Measurements from ENCODE around the gene ADAM22.

The ADAM22 gene

GRCh38 chr7:88203401-88203800 lies 269.4 kb downstream of the ADAM22 start:
- no peak overlapping the region for H3K9ac ChIP-seq
- no peaks in the 10 kb centered on the region for H3K27me3 ChIP-seq (ENCODE audit: insufficient read depth, low read depth)
- H3K4me3 ChIP-seq (IDR thresholded peaks at IDR 0.05; ENCODE audit: insufficient read depth, low read depth, low read length): no peak overlapping the region
- no peak overlapping the region for H3K4me2 ChIP-seq
- H4K20me1 ChIP-seq (ENCODE audit: insufficient read depth): no peaks in the 10 kb centered on the region; the same call in 1 of the 2 replicates
- no peak for TF ChIP-seq CTCF (conservative IDR thresholded peaks at IDR 0.05; ENCODE audit: low read depth, low read length)
- H3K79me2 ChIP-seq (ENCODE audit: insufficient read depth, low read depth): 0 out of 2 replicates have a peak, but pooled peaks cover 1% of the 10 kb centered on the region
- H3K4me1 ChIP-seq (ENCODE audit: low read depth, poor library complexity, severe bottlenecking): peaks cover 52% of the 10 kb centered on the region
- no peak overlapping the region for H2AFZ ChIP-seq (ENCODE audit: low read depth)
- no peak overlapping the region for H3K27ac ChIP-seq
- peaks cover 13% of the 10 kb centered on the region; the same call in 1 of the 2 replicates for H3K36me3 ChIP-seq (ENCODE audit: insufficient read depth)

GRCh38 chr7:88204525-88205110 lies 270.6 kb downstream of the ADAM22 start:
- Histone ChIP-seq H3K4me1 (ENCODE audit: low read depth, poor library complexity, severe bottlenecking) (peaks cover 62% of the 10 kb centered on the region), H3K9ac (no peak overlapping the region), H4K20me1 (ENCODE audit: insufficient read depth) (no peaks in the 10 kb centered on the region), H3K27ac (peak overlapping the region; percentile 4; the same call in 1 of the 2 replicates), H2AFZ (ENCODE audit: low read depth) (no peak overlapping the region), H3K79me2 (ENCODE audit: insufficient read depth, low read depth) (0 out of 2 replicates have a peak, but pooled peaks cover 5% of the 10 kb centered on the region), H3K27me3 (ENCODE audit: insufficient read depth, low read depth) (no peaks in the 10 kb centered on the region), H3K4me2 (no peak overlapping the region), H3K4me3 (IDR thresholded peaks at IDR 0.05; ENCODE audit: insufficient read depth, low read depth, low read length) (no peak overlapping the region), H3K36me3 (ENCODE audit: insufficient read depth) (peaks cover 13% of the 10 kb centered on the region; the same call in 1 of the 2 replicates)
- TF ChIP-seq CTCF (conservative IDR thresholded peaks at IDR 0.05; ENCODE audit: low read depth, low read length): no peak

GRCh38 chr7:88205179-88205578 lies 271.1 kb downstream of the ADAM22 start:
- Histone ChIP-seq H3K9ac (no peak overlapping the region), H3K4me3 (IDR thresholded peaks at IDR 0.05; ENCODE audit: insufficient read depth, low read depth, low read length) (no peak overlapping the region), H3K27ac (peak overlapping the region; percentile 4; the same call in 1 of the 2 replicates), H4K20me1 (ENCODE audit: insufficient read depth) (no peaks in the 10 kb centered on the region), H3K79me2 (ENCODE audit: insufficient read depth, low read depth) (0 out of 2 replicates have a peak, but pooled peaks cover 5% of the 10 kb centered on the region), H2AFZ (ENCODE audit: low read depth) (no peak overlapping the region), H3K4me1 (ENCODE audit: low read depth, poor library complexity, severe bottlenecking) (peaks cover 62% of the 10 kb centered on the region), H3K27me3 (ENCODE audit: insufficient read depth, low read depth) (no peaks in the 10 kb centered on the region), H3K4me2 (peak overlapping the region; percentile 41), H3K36me3 (ENCODE audit: insufficient read depth) (peaks cover 13% of the 10 kb centered on the region; the same call in 1 of the 2 replicates)
- TF ChIP-seq CTCF (conservative IDR thresholded peaks at IDR 0.05; ENCODE audit: low read depth, low read length): no peak

- Histone ChIP-seq H3K27me3 (ENCODE audit: insufficient read depth, low read depth) (no peaks in the 10 kb centered on the region), H3K4me3 (IDR thresholded peaks at IDR 0.05; ENCODE audit: insufficient read depth, low read depth, low read length) (no peak overlapping the region), H3K27ac (peak overlapping the region; percentile 41; the same call in 1 of the 2 replicates), H3K4me1 (ENCODE audit: low read depth, poor library complexity, severe bottlenecking) (peaks cover 62% of the 10 kb centered on the region), H3K9ac (no peak overlapping the region), H3K4me2 (peak overlapping the region; percentile 41), H2AFZ (ENCODE audit: low read depth) (no peak overlapping the region), H3K36me3 (ENCODE audit: insufficient read depth) (peaks cover 13% of the 10 kb centered on the region; the same call in 1 of the 2 replicates), H3K79me2 (ENCODE audit: insufficient read depth, low read depth) (0 out of 2 replicates have a peak, but pooled peaks cover 5% of the 10 kb centered on the region), H4K20me1 (ENCODE audit: insufficient read depth) (no peaks in the 10 kb centered on the region)
- no peak for TF ChIP-seq CTCF (conservative IDR thresholded peaks at IDR 0.05; ENCODE audit: low read depth, low read length)
Observed at GRCh38 chr7:88206254-88206653, 272.2 kb downstream of the ADAM22 start.
